HepG2 (cell line): ENCODE data around the gene TRIM27. TPM values are rescaled to one million over a fixed set of nuclear protein-coding genes. Genes with fewer than 3 reads are reported as not detected.

Experiments
- ARID2 ChIP-seq: sonication (generic); formaldehyde crosslinking; IDR thresholded peaks from 2 replicates; pipeline ENCODE4 v1.8.1; 2022; ENCODE audit warnings: mild to moderate bottlenecking, missing genetic modification reagents, borderline replicate concordance
- FOXK1 ChIP-seq: sonication (generic); formaldehyde crosslinking; IDR thresholded peaks from 2 replicates; pipeline ENCODE4 v1.4.0; 2020; ENCODE audit warnings: low read depth, missing genetic modification reagents, borderline replicate concordance
- FOXK2 ChIP-seq: fragments of 450-650 bp; IDR thresholded peaks from 2 replicates; pipeline ENCODE4 v1.6.1; 2016
- KDM4B ChIP-seq: sonication (generic); formaldehyde crosslinking; IDR thresholded peaks from 2 replicates; pipeline ENCODE4 v1.4.0; 2020; ENCODE audit warnings: missing genetic modification reagents
- MAFK ChIP-seq, 2 experiments: IDR thresholded peaks in 1 of 2; conservative IDR thresholded peaks in 1 of 2; 2 replicates each; pipeline ENCODE4 v1.6.1; 2011; ENCODE audit warnings: improper control_type of control experiment in 2 of 2, low read length in 2 of 2
- NCOA1 ChIP-seq: sonication (generic); formaldehyde crosslinking; IDR thresholded peaks from 2 replicates; pipeline ENCODE4 v1.9.0; 2021; ENCODE audit warnings: missing genetic modification reagents
- NCOA2 ChIP-seq: sonication (generic); formaldehyde crosslinking; IDR thresholded peaks from 2 replicates; pipeline ENCODE4 v1.8.0; 2022; ENCODE audit warnings: inconsistent platforms
- POLR2AphosphoS2 ChIP-seq: IDR thresholded peaks from 2 replicates; pipeline ENCODE4 v1.6.1; 2011; ENCODE audit warnings: low read depth, low read length, improper control_type of control experiment
- SUZ12 ChIP-seq: fragments of 150-350 bp; IDR thresholded peaks from 2 replicates; pipeline ENCODE4 v1.6.1; 2014; ENCODE audit warnings: low read depth, low read length
- ZBTB38 ChIP-seq: sonication (generic); formaldehyde crosslinking; IDR thresholded peaks from 2 replicates; pipeline ENCODE4 v1.5.1; 2020; ENCODE audit warnings: mild to moderate bottlenecking, missing genetic modification reagents
- ZNF337 ChIP-seq: sonication (generic); formaldehyde crosslinking; IDR thresholded peaks from 2 replicates; pipeline ENCODE4 v1.5.1; 2020; ENCODE audit warnings: missing genetic modification reagents, low read depth, mild to moderate bottlenecking, borderline replicate concordance
- ZNF383 ChIP-seq: sonication (generic); formaldehyde crosslinking; IDR thresholded peaks from 2 replicates; pipeline ENCODE4 v1.4.0; 2020; ENCODE audit warnings: missing genetic modification reagents, mild to moderate bottlenecking, borderline replicate concordance
- polyA plus RNA-seq, 8 experiments: library from polyadenylated mRNA; depleted of rRNA in 3 of 8; stranded (reverse) in 7 of 8; unstranded in 1 of 8; fragments of >200 nt; fragmentation: Illumina TruSeq in 4 of 8; extraction: Trizol in 4 of 8; gene quantifications; 2 replicates each; pipeline versions ENCODE4 v1.2.1 to v1.2.3, GENCODE V29; 2011 to 2016; ENCODE audit warnings: low read depth in 4 of 8, missing spikeins in 1 of 8, mixed read lengths in 1 of 8; ENCODE audit not compliant: insufficient read depth in 1 of 8
- total RNA-seq, 5 experiments: library from RNA; depleted of rRNA; stranded (reverse); fragments of >200 nt; fragmentation: Illumina TruSeq; extraction: Trizol; gene quantifications; 2 replicates each; pipeline ENCODE4 v1.2.3, GENCODE V29; 2016; ENCODE audit warnings: low read depth in 1 of 5
- TF ChIP-seq, protein P1 (sequence below): sonication (generic); formaldehyde crosslinking; IDR thresholded peaks from 2 replicates; pipeline ENCODE4 v1.9.0; 2021; ENCODE audit warnings: missing genetic modification reagents, mild to moderate bottlenecking, borderline replicate concordance
- TF ChIP-seq, protein P2 (sequence below): sonication (generic); formaldehyde crosslinking; IDR thresholded peaks from 2 replicates; pipeline ENCODE4 v1.4.0; 2020; ENCODE audit warnings: mild to moderate bottlenecking, missing genetic modification reagents
- TF ChIP-seq, protein P3 (sequence below): sonication (generic); formaldehyde crosslinking; IDR thresholded peaks from 2 replicates; pipeline ENCODE4 v1.8.0; 2022; ENCODE audit warnings: mild to moderate bottlenecking, missing genetic modification reagents, borderline replicate concordance
- TF ChIP-seq, protein P4 (sequence below): sonication (generic); formaldehyde crosslinking; IDR thresholded peaks from 2 replicates; pipeline ENCODE4 v1.4.0; 2020; ENCODE audit warnings: mild to moderate bottlenecking, missing genetic modification reagents

Gene TRIM27
- total and polyA plus RNA-seq, 2 of the 13 experiments (the other 11 are each of a cell fraction or from before 2014, with no cell fraction given) = 88.6 to 112 TPM

DNA sequence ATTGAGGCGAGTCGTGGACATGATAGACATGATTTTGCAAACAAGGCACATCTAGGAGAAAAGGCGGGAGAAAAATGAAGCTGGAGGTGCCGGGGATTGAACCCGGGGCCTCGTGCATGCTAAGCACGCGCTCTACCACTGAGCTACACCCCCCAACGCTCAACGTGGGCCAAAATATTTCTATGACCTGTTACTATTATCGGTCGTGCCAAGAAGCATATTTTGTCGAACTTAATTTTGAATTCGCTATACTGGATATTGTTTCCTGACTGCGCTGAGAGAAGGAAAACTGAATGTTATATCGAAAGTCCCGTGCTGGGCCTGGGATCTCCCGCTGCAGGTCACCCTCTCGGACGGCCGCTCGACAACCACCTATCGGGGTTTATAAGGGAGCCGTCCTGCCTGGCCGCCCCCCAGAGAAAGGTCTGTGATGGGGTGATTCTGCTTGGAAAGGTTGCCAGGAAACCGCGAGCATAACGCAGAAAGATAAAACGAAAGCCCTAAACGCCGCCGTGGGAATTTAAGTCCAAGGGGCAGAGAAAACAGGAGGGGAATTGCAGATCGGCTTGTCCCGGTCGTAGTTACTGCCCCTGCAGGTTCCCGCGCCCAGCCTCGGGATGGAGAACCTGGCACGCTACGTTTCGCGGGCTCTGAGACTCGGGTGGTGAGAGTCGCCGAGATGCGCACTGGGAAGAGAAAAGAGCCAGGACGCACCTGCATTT, 60.0 kb downstream of the TRIM27 start (continued):
- TF ChIP-seq, protein P1, sequence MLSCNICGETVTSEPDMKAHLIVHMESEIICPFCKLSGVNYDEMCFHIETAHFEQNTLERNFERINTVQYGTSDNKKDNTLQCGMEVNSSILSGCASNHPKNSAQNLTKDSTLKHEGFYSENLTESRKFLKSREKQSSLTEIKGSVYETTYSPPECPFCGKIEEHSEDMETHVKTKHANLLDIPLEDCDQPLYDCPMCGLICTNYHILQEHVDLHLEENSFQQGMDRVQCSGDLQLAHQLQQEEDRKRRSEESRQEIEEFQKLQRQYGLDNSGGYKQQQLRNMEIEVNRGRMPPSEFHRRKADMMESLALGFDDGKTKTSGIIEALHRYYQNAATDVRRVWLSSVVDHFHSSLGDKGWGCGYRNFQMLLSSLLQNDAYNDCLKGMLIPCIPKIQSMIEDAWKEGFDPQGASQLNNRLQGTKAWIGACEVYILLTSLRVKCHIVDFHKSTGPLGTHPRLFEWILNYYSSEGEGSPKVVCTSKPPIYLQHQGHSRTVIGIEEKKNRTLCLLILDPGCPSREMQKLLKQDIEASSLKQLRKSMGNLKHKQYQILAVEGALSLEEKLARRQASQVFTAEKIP (CRISPR knock-in tag) = no peak
- TF ChIP-seq ZNF337 (peak; percentile 65; the same call in 1 of the 2 replicates), MAFK (conservative IDR thresholded peaks at IDR 0.05 in 1 of 2, IDR thresholded peaks at IDR 0.05 in 1 of 2; ENCODE audit: low read length in 2 of 2) (peak; percentile 52 to 58), FOXK1 (CRISPR knock-in tag) (peak; percentile 55; the same call in 1 of the 2 replicates), NCOA1 (peak; percentile 70; the same call in 1 of the 2 replicates), POLR2AphosphoS2 (no peak), SUZ12 (no peak), ZNF383 (no peak), NCOA2 (CRISPR knock-in tag) (peak; percentile 48; the same call in 1 of the 2 replicates), ZBTB38 (CRISPR knock-in tag) (peak; percentile 60; the same call in 1 of the 2 replicates), FOXK2 (no peak), KDM4B (no peak), ARID2 (CRISPR knock-in tag) (peak; percentile 70; the same call in 1 of the 2 replicates)
- TF ChIP-seq, protein P2, sequence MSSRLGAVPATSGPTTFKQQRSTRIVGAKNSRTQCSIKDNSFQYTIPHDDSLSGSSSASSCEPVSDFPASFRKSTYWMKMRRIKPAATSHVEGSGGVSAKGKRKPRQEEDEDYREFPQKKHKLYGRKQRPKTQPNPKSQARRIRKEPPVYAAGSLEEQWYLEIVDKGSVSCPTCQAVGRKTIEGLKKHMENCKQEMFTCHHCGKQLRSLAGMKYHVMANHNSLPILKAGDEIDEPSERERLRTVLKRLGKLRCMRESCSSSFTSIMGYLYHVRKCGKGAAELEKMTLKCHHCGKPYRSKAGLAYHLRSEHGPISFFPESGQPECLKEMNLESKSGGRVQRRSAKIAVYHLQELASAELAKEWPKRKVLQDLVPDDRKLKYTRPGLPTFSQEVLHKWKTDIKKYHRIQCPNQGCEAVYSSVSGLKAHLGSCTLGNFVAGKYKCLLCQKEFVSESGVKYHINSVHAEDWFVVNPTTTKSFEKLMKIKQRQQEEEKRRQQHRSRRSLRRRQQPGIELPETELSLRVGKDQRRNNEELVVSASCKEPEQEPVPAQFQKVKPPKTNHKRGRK (CRISPR knock-in tag) = no peak
- TF ChIP-seq, protein P3, sequence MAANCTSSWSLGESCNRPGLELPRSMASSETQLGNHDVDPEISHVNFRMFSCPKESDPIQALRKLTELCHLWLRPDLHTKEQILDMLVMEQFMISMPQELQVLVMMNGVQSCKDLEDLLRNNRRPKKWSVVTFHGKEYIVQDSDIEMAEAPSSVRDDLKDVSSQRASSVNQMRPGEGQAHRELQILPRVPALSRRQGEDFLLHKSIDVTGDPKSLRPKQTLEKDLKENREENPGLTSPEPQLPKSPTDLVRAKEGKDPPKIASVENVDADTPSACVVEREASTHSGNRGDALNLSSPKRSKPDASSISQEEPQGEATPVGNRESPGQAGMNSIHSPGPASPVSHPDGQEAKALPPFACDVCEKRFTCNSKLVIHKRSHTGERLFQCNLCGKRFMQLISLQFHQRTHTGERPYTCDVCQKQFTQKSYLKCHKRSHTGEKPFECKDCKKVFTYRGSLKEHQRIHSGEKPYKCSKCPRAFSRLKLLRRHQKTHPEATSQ (CRISPR knock-in tag) = peak; percentile 65; the same call in 1 of the 2 replicates
- TF ChIP-seq, protein P4, sequence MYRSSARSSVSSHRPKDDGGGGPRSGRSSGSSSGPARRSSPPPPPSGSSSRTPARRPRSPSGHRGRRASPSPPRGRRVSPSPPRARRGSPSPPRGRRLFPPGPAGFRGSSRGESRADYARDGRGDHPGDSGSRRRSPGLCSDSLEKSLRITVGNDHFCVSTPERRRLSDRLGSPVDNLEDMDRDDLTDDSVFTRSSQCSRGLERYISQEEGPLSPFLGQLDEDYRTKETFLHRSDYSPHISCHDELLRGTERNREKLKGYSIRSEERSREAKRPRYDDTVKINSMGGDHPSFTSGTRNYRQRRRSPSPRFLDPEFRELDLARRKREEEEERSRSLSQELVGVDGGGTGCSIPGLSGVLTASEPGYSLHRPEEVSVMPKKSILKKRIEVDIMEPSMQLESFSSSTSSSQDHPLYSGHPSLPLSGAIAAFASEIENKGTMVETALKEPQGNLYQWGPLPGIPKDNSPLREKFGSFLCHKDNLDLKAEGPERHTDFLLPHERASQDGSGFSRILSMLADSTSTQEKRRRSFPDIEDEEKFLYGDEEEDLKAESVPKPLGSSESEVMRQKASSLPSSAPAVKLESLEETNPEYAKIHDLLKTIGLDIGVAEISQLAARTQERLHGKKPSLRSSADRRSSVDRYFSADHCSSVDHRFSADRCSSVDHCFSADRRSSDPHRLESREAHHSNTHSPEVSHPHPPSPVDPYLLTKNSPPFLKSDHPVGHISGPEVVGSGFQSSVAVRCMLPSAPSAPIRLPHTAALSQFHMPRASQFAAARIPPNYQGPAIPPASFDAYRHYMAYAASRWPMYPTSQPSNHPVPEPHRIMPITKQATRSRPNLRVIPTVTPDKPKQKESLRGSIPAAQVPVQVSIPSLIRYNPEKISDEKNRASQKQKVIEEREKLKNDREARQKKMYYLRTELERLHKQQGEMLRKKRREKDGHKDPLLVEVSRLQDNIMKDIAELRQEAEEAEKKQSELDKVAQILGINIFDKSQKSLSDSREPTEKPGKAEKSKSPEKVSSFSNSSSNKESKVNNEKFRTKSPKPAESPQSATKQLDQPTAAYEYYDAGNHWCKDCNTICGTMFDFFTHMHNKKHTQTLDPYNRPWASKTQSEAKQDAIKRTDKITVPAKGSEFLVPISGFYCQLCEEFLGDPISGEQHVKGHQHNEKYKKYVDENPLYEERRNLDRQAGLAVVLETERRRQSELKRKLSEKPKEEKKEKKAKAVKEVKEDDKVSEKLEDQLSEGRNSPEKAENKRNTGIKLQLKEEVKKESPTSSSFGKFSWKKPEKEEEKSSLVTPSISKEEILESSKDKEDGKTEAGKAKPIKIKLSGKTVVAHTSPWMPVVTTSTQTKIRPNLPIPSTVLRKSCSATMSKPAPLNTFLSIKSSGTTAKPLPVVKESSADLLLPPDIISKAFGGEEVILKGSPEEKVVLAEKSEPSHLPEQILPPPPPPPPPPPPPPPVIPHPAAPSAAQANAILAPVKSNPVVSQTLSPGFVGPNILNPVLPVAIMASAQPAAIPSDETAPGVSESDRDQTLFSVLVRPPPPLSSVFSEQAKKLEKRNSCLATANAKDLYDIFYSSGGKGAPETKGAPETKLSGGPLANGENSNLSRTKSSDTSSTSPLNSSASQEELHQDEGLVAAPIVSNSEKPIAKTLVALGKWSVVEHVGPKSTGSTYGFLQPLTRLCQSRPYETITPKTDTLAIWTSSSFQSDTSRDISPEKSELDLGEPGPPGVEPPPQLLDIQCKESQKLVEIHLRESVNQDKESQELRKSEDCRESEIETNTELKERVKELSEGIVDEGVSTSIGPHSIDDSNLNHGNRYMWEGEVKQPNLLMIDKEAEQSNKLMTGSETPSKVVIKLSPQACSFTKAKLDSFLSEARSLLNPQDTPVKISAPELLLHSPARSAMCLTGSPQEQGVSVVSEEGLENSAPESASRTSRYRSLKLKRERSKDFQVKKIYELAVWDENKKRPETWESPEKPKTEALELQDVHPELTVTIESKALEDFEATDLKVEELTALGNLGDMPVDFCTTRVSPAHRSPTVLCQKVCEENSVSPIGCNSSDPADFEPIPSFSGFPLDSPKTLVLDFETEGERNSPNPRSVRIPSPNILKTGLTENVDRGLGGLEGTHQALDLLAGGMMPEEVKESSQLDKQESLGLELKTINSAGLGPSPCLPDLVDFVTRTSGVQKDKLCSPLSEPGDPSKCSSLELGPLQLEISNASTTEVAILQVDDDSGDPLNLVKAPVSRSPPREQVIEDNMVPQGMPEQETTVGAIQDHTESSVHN (CRISPR knock-in tag) = peak; percentile 80; the same call in 1 of the 2 replicates
